ENCODE measurements around the gene CASP1.

The CASP1 gene

DNA sequence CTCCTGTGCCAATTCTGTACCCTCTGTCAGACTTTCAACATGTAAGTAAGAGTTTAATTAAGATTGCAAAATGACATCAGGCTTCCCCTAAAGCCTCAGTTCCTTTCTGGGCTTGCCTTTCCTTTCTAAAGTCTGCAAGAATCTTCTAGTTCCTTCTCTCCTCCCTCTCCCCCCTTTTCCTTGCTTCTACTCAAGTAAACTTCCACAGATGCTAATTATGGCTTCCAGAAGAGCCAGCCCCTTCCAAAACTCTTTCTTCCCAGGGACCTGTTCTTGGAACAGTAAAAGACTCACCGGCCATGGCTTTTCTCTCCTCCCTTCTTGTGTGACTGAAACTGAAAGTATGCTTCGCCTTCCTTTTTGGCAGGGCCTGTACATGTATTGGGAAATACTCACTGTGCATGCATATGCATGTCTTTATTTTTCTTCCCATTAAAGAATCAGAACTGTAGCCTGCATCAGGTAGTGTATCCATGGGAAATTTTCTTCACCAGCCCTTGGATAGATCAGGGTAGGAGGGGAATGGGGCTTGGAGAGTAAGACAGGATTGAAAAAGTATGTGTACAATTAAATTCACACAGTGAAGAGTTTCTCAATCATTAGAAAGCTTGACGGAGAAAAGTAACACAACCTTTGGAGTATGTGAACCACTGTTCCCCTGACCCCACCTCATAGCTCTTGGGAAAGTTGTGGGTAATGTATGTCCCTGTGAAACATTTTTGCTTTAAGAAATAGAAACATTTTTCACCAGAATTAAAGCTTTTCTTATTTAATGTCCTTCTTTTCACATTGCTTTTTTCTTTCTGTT is at the start of gene CASP1:
Gene CASP1 (minus strand): TSS at position 332 of the 808 bp plus-strand sequence. CDS start 31 bp downstream, at position 301.
- H3K27ac ChIP-seq (ENCODE audit: extremely low read depth, low read depth, low read length) = no peak within 1 kb of the TSS
- CTCF ChIA-PET = no interaction called here
- H3K9me3 ChIP-seq (ENCODE audit: control insufficient read depth, insufficient read depth, low read depth, low read length) = no peaks in the 10 kb centered on the region
- no peaks in the 10 kb centered on the region for H3K4me1 ChIP-seq (ENCODE audit: control insufficient read depth, insufficient read depth, low read length)
- H3K36me3 ChIP-seq (ENCODE audit: control insufficient read depth in 2 of 2, insufficient read depth in 1 of 2, low read length in 2 of 2) = no peaks in the 10 kb centered on the region
- TF ChIP-seq ZNF521 (tag by site-specific recombination; IDR thresholded peaks at IDR 0.05) = no peak
- TF ChIP-seq ZBTB1 (tag by site-specific recombination; IDR thresholded peaks at IDR 0.05) = no peak
- TF ChIP-seq, protein P1, sequence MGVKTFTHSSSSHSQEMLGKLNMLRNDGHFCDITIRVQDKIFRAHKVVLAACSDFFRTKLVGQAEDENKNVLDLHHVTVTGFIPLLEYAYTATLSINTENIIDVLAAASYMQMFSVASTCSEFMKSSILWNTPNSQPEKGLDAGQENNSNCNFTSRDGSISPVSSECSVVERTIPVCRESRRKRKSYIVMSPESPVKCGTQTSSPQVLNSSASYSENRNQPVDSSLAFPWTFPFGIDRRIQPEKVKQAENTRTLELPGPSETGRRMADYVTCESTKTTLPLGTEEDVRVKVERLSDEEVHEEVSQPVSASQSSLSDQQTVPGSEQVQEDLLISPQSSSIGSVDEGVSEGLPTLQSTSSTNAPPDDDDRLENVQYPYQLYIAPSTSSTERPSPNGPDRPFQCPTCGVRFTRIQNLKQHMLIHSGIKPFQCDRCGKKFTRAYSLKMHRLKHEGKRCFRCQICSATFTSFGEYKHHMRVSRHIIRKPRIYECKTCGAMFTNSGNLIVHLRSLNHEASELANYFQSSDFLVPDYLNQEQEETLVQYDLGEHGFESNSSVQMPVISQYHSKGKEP (tag by site-specific recombination; IDR thresholded peaks at IDR 0.05) = no peak
- no peak for TF ChIP-seq ZNF248 (tag by site-specific recombination; IDR thresholded peaks at IDR 0.05)
- TF ChIP-seq ZBTB21 (tag by site-specific recombination; IDR thresholded peaks at IDR 0.05) = no peak
- TF ChIP-seq, protein P2, sequence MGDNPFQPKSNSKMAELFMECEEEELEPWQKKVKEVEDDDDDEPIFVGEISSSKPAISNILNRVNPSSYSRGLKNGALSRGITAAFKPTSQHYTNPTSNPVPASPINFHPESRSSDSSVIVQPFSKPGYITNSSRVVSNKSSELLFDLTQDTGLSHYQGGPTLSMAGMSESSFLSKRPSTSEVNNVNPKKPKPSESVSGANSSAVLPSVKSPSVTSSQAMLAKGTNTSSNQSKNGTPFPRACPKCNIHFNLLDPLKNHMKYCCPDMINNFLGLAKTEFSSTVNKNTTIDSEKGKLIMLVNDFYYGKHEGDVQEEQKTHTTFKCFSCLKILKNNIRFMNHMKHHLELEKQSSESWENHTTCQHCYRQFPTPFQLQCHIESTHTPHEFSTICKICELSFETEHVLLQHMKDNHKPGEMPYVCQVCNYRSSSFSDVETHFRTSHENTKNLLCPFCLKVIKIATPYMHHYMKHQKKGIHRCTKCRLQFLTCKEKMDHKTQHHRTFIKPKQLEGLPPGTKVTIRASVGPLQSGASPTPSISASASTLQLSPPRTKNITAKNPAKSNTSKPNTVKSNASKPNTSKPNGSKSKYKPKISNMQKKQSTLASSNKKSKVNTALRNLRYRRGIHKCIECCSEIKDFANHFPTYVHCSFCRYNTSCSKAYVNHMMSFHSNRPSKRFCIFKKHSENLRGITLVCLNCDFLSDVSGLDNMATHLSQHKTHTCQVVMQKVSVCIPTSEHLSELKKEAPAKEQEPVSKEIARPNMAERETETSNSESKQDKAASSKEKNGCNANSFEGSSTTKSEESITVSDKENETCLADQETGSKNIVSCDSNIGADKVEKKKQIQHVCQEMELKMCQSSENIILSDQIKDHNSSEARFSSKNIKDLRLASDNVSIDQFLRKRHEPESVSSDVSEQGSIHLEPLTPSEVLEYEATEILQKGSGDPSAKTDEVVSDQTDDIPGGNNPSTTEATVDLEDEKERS (tag by site-specific recombination; IDR thresholded peaks at IDR 0.05) = no peak
- TF ChIP-seq ZNF48 (tag by site-specific recombination; IDR thresholded peaks at IDR 0.05) = no peak
- TF ChIP-seq, protein P3, sequence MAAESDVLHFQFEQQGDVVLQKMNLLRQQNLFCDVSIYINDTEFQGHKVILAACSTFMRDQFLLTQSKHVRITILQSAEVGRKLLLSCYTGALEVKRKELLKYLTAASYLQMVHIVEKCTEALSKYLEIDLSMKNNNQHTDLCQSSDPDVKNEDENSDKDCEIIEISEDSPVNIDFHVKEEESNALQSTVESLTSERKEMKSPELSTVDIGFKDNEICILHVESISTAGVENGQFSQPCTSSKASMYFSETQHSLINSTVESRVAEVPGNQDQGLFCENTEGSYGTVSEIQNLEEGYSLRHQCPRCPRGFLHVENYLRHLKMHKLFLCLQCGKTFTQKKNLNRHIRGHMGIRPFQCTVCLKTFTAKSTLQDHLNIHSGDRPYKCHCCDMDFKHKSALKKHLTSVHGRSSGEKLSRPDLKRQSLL (tag by site-specific recombination; IDR thresholded peaks at IDR 0.05) = no peak
- TF ChIP-seq REPIN1 (tag by site-specific recombination; IDR thresholded peaks at IDR 0.05; ENCODE audit: low read depth) = no peak
- TF ChIP-seq, protein P4, sequence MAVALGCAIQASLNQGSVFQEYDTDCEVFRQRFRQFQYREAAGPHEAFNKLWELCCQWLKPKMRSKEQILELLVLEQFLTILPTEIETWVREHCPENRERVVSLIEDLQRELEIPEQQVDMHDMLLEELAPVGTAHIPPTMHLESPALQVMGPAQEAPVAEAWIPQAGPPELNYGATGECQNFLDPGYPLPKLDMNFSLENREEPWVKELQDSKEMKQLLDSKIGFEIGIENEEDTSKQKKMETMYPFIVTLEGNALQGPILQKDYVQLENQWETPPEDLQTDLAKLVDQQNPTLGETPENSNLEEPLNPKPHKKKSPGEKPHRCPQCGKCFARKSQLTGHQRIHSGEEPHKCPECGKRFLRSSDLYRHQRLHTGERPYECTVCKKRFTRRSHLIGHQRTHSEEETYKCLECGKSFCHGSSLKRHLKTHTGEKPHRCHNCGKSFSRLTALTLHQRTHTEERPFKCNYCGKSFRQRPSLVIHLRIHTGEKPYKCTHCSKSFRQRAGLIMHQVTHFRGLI (tag by site-specific recombination; IDR thresholded peaks at IDR 0.05) = no peak
- no peak for TF ChIP-seq HOXD13 (CRISPR knock-in tag; IDR thresholded peaks at IDR 0.05; ENCODE audit: borderline replicate concordance)
- POLR2A ChIA-PET = no interaction called here
- H3K4me3 ChIP-seq (ENCODE audit: low read depth, low read length) = no peak within 1 kb of the TSS

GRCh38 chr11:105081412-105082150 is 46.6 kb upstream of the CASP1 start:
- ChIA-PET POLR2A (no interaction called here), CTCF (interaction anchor here (0.6 kb wide), 1 partner anchor 389 kb away, joined by 3 read pairs; no protein-coding TSS in a partner anchor)
- Histone ChIP-seq H3K4me1 (ENCODE audit: control insufficient read depth, insufficient read depth, low read length) (no peaks in the 10 kb centered on the region), H3K27ac (ENCODE audit: extremely low read depth, low read depth, low read length) (no peak overlapping the region), H3K9me3 (ENCODE audit: control insufficient read depth, insufficient read depth, low read depth, low read length) (no peaks in the 10 kb centered on the region), H3K36me3 (ENCODE audit: control insufficient read depth in 2 of 2, insufficient read depth in 1 of 2, low read length in 2 of 2) (no peaks in the 10 kb centered on the region), H3K4me3 (ENCODE audit: low read depth, low read length) (no peak overlapping the region)
- TF ChIP-seq ZNF785 (tag by site-specific recombination; IDR thresholded peaks at IDR 0.05) (no peak), ZNF488 (tag by site-specific recombination; IDR thresholded peaks at IDR 0.05) (no peak), WT1 (tag by site-specific recombination; IDR thresholded peaks at IDR 0.05) (no peak), ZBTB20 (tag by site-specific recombination; IDR thresholded peaks at IDR 0.05) (no peak), ZBTB48 (tag by site-specific recombination; IDR thresholded peaks at IDR 0.05) (no peak), PRDM2 (tag by site-specific recombination; IDR thresholded peaks at IDR 0.05; ENCODE audit: borderline replicate concordance) (no peak), ZNF660 (tag by site-specific recombination; IDR thresholded peaks at IDR 0.05) (no peak)

Data from HEK293 (cell line).